Fibroblast of pulmonary artery (primary cell): Measurements from ENCODE around the gene RELCH.

ENCODE experiments used
- DNase-seq: peaks from one replicate; pipeline ENCODE4 v3.0.0-alpha.2; 2010; ENCODE audit warnings: low read depth
- H3K4me3 ChIP-seq: replicated peaks from 2 replicates; pipeline ENCODE4 v1.5.1; 2011; ENCODE audit warnings: low read depth, mild to moderate bottlenecking, control low read depth, low read length, moderate library complexity
- TF ChIP-seq, protein P1 (sequence below): IDR thresholded peaks from 2 replicates; pipeline ENCODE4 v1.5.1; 2011; ENCODE audit warnings: mild to moderate bottlenecking, control low read depth, low read length, inconsistent platforms; ENCODE audit errors: missing control alignments

RELCH gene

DNA sequence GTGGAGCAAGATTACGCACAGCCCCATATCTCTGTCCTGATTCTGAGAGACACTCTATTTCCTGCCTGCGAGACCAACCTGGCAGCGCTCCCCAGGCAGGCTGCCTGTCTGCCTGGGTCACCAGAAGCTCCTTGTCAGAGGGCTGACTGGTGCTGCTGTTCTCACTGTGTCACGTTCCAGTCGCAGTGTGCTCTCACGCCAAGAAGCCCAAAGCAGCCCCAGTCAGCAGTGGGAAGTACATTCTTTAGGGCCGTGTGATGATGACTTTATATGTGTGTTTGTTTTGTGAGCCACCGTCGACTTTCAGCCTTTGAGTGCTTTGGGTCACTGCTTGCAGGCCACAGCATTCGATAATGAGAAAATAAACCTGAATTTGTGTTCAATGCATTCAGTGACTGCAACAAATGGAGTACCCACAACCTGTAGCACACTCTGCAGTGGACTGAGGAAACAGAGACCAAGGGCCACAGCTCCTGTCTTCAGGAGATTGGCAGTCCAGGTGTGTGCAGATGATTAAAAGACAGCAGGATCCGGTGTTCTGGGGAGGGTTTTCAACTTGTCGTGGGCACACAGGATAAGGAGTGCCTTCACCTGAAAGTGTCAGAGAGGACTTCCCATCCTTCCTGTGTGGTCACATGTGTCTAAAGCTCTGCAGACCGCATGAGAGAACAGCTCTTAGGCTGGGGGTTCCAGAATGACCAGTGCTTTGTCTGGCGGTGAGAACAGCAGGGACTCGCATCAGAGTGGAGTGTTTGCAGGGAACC lies 142.8 kb downstream of the RELCH start:
- TF ChIP-seq, protein P1, sequence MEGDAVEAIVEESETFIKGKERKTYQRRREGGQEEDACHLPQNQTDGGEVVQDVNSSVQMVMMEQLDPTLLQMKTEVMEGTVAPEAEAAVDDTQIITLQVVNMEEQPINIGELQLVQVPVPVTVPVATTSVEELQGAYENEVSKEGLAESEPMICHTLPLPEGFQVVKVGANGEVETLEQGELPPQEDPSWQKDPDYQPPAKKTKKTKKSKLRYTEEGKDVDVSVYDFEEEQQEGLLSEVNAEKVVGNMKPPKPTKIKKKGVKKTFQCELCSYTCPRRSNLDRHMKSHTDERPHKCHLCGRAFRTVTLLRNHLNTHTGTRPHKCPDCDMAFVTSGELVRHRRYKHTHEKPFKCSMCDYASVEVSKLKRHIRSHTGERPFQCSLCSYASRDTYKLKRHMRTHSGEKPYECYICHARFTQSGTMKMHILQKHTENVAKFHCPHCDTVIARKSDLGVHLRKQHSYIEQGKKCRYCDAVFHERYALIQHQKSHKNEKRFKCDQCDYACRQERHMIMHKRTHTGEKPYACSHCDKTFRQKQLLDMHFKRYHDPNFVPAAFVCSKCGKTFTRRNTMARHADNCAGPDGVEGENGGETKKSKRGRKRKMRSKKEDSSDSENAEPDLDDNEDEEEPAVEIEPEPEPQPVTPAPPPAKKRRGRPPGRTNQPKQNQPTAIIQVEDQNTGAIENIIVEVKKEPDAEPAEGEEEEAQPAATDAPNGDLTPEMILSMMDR = no peak
- DNase-seq = peak; percentile 65
- no peak overlapping the region for H3K4me3 ChIP-seq

DNA sequence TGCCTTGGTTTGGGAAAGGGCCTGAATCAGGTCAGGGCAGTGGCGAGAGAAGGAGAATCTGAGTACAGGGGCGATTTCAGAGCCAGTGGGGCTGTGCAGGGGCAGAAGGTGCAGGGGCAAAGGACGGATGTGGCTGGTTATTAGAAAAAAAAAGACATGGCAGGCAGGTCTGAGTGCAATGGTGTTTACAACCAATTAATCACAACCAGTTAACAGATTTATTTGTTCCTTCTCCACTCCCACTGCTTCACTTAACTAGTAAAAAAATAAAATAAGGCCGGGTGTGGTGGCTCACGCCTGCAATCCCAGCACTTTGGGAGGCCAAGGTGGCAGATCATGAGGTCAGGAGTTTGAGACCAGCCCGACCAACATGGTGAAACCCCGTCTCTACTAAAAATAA lies 143.6 kb downstream of the RELCH start:
- no peak overlapping the region for H3K4me3 ChIP-seq
- TF ChIP-seq, protein P1 = no peak

DNA sequence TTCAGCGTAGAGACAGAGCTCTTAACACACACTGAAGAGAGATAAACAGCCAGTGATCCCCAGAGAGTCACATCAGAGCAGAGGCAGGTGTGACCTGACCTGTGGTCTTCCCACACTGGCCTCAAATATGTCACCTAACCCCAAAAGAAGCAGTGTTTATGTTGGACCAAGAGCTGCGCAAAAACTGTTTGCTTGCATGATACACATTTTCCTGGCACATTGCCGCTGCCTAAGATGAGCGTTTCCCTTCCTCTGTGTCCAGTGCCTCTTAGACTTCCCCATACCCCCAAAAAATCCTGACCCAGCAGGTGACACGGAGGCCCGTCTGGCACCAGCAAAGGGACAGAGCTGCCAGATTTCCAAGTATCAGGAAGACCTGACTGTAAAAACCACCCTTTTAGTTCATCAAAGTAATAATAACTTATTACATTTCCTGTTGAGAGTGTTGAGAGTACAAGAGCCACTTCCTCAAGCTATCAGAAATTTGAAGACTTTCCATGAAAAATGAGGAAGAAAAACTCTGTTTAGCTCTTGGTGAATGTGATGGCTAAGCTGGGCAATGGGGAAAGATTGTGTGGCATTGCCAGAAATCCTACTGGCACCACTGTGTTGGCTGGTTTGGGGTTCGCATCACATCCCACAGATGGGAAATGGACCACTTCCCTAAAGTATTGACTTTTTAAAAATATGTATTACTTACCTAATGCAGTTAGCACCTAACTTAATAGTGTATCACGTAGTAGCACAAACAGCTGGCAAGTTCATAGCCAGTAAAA lies 144.7 kb downstream of the RELCH start:
- DNase-seq = peak; percentile 20
- TF ChIP-seq, protein P1 = no peak
- H3K4me3 ChIP-seq = no peak overlapping the region

More for the DNA sequence above, 143.6 kb downstream of the RELCH start:
- DNase-seq = no peak

DNA sequence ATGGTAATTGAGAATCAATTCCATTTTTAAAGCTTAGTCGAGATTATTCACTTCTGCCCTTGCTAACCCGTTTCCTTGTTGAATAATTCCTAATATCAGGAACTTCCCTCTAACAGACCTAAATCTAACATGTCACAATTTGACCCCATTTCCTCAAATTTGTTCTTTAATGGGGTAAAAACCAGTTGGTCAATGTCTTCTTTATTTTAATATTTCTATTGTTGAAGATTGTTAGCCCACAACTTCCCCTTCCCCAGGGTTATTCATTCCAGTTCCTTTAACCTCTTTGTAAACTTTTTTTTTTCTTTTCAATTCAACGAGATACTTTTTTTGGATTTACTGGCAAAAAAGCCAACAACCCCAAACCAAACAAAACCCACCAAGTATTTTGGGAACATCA lies 145.4 kb downstream of the RELCH start:
- DNase-seq = no peak
- no peak overlapping the region for H3K4me3 ChIP-seq
- TF ChIP-seq, protein P1 = no peak

DNA sequence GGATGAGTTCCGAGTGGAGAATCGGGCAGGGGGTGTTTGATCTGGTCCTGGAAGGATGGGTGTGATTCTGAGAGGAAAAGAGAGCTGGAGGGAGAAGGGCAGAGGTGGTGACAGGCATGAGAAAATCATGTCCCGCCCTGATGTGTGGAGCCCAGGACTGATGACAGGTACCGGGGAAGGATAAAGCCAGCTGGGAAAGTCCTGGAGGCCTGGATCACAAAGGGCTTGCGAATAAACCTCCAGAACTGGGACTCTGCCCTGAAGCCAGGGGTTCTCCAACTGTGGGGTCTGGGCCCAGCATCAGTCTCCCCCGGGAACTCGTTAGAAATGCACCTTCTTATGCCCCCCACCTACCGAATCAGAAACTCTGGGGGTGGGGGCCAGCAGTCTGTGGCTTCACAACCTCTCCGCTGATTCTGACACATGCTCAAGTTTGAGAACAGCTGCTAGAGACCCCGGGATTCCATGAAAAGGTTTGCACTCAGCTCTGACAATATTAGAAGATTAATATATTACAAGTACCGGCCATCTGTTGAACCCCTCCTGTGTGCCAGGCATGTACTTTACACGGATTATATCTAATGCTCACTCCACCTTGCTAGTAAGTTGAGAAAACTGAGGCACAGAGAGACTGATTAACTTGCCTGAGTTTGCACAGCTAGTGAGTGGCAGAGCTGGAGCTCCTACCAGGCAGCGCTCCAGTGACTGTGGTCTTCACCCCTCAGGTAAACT lies 146.1 kb downstream of the RELCH start:
- no peak overlapping the region for H3K4me3 ChIP-seq
- TF ChIP-seq, protein P1 = no peak
- DNase-seq = no peak

DNA sequence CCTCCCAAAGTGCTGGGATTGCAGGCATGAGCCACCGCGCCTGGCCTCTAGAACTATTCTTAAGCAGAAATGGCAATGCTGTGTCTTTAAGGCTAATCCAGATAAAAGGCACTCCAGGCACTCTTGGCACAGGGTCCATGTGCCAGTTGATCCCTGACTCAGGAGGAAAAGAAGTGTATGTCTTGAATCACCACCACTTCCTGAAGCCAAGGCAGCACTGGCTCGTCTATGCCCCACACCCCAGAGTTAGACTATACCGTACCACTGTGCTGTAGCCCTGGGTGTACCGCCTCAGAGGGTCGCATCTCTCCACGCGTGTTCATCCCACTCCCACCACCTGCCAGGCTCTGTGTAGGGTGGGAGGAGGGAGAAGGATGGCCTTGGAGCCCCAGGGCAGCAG lies 147.1 kb downstream of the RELCH start:
- H3K4me3 ChIP-seq = no peak overlapping the region
- peak; percentile 39 for DNase-seq
- TF ChIP-seq, protein P1 = no peak
